Activated naive CD4-positive, alpha-beta T cell treated with anti-CD3 and anti-CD28 coated beads, Interleukin-2, amount 50 U/mL, for 24 hours (primary cell): ENCODE data around the gene RPS26.
A peak's percentile ranks its signal among the peaks of the same experiment; 100 is the strongest.

Source experiments
- H3K27ac Mint-ChIP-seq: one replicate; pipeline ENCODE4 v1.8.0; 2021; ENCODE audit warnings: mild to moderate bottlenecking, mixed read lengths
- H3K27me3 Mint-ChIP-seq: one replicate; pipeline ENCODE4 v1.8.0; 2021; ENCODE audit warnings: mixed read lengths
- H3K36me3 Mint-ChIP-seq: one replicate; pipeline ENCODE4 v1.8.0; 2021; ENCODE audit warnings: mixed read lengths
- H3K4me1 Mint-ChIP-seq: one replicate; pipeline ENCODE4 v1.8.0; 2021; ENCODE audit warnings: mixed read lengths
- H3K4me3 Mint-ChIP-seq: one replicate; pipeline ENCODE4 v1.8.0; 2021; ENCODE audit warnings: mild to moderate bottlenecking, mixed read lengths
- H3K9me3 Mint-ChIP-seq: one replicate; pipeline ENCODE4 v1.8.0; 2021; ENCODE audit warnings: mixed read lengths

RPS26 gene

DNA sequence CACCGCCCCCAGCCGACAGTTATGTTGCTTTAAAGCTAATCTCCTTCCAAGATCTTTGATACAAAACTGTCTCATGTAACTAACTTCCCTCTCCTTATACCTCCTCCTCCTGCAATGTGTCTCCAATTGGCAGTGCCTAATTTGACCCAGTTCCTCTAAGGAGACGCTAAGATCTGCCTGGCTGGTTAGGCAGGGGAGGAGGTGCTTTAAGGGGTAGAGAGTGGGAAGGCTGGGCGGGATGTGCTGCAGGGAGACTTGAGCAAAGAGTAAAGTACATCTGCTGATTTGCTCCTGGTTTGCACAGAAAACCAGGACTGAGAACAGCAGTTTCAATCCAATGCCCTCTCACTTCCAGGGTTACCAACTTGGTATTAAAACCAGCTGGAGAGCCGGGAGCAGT is 28.2 kb upstream of the RPS26 start:
- H3K4me3 Mint-ChIP-seq, result no peak overlapping the region
- H3K4me1 Mint-ChIP-seq, result peaks cover 5% of the 10 kb centered on the region
- H3K27ac Mint-ChIP-seq, result no peak overlapping the region
- H3K36me3 Mint-ChIP-seq, result peaks cover 3% of the 10 kb centered on the region
- H3K9me3 Mint-ChIP-seq, result no peaks in the 10 kb centered on the region
- H3K27me3 Mint-ChIP-seq, result no peaks in the 10 kb centered on the region

DNA sequence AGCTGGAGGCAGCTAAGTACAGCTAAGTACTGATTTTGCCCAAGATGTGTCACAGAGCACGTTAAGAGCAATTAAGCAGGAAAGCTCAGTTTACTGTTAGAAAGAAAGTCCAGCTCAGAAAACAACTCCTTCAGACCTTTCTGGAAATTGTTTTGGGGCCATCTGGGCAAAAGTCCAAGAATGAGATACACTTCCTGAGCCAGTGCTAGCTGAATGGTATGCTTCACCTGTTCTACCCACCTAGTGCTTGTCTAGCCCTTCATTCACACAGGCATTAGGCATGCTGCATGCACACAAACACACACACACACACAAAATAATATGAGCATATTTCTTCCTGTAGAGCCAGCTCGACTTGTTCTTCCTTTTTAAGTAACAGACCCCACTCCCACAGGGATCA is 27.5 kb upstream of the RPS26 start:
- Mint-ChIP-seq H3K9me3 (no peaks in the 10 kb centered on the region), H3K27me3 (no peaks in the 10 kb centered on the region), H3K36me3 (peaks cover 3% of the 10 kb centered on the region), H3K4me1 (peaks cover under 1% of the 10 kb centered on the region), H3K27ac (no peak overlapping the region), H3K4me3 (no peak overlapping the region)

DNA sequence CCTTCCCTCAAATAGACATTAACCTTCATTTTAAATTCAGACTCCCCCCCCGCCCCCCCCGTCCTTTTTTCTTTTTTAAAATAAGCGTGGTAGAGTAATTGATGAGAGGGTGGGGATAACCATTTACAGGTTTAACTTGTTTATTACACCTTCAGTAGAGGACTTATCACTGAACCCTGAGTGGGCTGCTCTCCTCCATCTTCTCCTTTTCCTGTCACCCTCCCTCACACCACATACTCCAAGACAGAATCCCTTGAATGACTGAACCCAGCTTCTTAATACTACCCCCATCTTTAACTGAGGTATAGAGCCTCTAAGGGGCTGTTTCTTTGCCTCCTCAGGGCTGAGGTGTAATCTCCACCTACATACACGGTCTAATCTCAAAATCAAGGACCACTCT is 24.5 kb upstream of the RPS26 start:
- Mint-ChIP-seq H3K4me1 (peaks cover 22% of the 10 kb centered on the region), H3K27ac (no peak overlapping the region), H3K36me3 (peaks cover 3% of the 10 kb centered on the region), H3K4me3 (no peak overlapping the region), H3K27me3 (no peaks in the 10 kb centered on the region), H3K9me3 (no peaks in the 10 kb centered on the region)

DNA sequence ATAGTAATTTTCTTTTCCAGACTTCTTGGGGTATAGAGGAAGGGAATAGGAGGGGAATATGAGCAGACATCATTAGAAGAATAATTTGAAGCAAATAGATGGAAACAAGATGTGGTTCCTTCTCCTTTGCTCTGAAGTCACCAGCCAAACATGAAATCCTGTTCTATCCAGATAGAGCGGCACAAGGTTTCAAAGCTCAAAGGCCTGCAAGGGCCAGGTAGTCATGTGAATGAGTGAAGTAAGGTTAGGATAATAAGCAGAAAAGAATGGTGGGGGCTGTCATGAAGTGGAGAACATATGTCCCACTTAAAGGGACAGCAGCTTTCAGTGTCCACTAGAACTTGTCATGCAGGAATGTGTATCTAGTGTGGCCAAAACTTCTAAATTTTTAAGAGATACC is 23.4 kb upstream of the RPS26 start:
- H3K27me3 Mint-ChIP-seq, result no peaks in the 10 kb centered on the region
- no peak overlapping the region for H3K4me3 Mint-ChIP-seq
- H3K9me3 Mint-ChIP-seq, result no peaks in the 10 kb centered on the region
- H3K27ac Mint-ChIP-seq, result no peak overlapping the region
- H3K4me1 Mint-ChIP-seq, result peaks cover 24% of the 10 kb centered on the region
- peaks cover 3% of the 10 kb centered on the region for H3K36me3 Mint-ChIP-seq

DNA sequence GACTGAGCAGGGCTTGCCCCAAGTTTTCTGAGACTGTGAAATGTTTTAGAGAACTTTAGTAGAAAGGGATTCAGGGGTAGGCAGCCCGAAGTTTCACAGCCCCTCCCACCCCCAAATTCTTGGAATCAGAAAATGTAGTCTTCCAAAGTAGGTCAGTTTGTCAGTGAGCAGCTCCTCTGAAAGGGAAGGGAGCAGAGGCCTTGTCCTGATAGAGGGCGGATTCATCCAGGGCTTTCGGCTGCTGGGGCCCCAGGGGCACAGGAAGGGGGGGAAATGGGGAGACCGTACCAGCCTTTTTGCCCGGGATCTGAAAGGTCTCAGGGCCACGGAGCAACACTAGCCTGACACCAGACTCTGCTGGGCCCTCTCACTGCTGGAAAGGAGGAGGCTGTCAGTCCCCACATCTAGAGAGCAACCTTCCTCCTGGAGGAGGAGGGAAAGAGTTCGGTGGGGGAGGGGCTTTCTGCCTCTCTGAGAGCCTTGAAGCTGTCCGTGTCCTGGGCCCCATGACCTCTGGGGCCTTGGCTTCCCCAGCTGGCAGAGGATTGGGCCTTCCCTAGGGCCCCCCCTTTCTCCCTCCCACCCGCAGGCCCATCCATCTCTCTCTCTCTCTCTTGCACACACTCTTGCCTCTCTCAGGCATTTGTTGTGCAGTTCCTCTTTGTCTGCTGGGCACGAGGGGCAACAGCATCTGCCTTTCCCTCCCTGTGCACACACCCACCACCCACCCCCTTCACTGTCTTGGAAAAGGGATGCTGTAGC is 21.1 kb upstream of the RPS26 start, which contains the start of gene IKZF4:
Gene IKZF4, plus strand, starts transcription at position 621 of the 762 bp plus-strand sequence. CDS start 451 bp downstream, outside the sequence.
- Mint-ChIP-seq H3K4me3 (peak within 1 kb of the TSS; percentile 90), H3K4me1 (peaks cover 24% of the 10 kb centered on the region), H3K36me3 (peaks cover 3% of the 10 kb centered on the region), H3K27ac (peak within 1 kb of the TSS; percentile 84), H3K9me3 (no peaks in the 10 kb centered on the region), H3K27me3 (no peaks in the 10 kb centered on the region)

DNA sequence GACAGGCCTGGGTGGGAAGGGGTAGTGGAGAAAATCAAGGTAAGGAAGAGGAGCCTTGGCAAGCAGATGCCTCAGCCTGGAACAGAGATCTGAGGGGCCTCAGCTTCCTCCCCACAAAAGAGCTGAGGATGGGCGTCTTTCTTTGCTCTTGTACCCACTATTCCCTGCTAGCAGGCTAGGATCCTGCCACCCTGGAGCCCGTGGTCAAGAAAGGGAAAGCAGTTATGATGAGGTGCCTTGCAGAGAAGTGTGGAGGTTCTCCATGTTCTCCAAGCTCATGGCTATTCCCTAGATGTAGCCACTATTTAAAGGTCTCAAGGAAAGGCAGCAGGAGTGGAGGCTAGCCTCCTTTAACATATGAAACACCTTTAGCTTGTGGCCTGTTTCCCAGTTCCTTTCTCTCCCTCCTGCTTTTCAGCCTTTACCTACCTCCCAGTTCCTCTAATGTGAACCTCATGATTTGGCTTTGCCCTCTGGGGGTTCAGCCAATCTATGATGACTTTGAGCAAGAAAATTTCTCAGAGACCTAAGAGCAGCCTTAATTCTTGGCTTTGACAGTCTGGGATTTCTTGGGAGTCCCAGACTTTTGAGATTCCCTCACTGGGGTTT is 19.7 kb upstream of the RPS26 start:
- Mint-ChIP-seq H3K36me3 (peaks cover 3% of the 10 kb centered on the region), H3K4me3 (peak overlapping the region; percentile 90), H3K27ac (peak overlapping the region; percentile 84), H3K27me3 (no peaks in the 10 kb centered on the region), H3K9me3 (no peaks in the 10 kb centered on the region), H3K4me1 (peaks cover 24% of the 10 kb centered on the region)

DNA sequence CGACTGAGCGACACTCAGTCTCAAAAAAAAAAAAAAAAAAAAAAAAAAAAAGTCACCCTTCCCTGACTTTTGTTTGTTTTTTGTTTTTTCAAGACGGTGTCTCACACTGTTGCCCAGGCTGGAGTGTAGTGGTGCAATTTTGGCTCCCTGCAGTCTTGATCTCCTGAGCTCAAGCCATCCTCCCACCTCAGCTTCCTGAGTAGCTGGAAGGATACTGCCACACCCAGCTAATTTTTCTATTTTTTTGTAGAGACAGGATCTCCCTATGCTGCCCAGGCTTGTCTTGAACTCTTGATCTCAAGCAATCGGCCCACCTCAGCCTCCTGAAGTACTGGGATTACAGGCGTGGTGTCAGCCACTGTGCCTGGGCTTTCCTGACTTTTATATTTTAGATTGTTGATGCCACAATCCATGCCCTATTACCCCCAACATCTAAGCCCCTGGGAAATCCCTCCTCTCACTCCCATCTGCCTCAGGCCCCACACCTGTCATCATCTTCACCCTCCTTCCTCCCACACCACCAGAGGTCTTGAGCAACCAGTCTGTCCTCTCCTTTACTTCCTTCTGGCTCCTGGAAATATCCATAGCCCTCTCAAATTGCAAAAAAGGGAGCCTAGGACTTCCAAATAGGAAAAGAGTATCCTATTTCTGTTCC is 13.1 kb upstream of the RPS26 start:
- Mint-ChIP-seq H3K4me3 (no peak overlapping the region), H3K27ac (peak overlapping the region; percentile 81), H3K4me1 (peaks cover 25% of the 10 kb centered on the region), H3K27me3 (no peaks in the 10 kb centered on the region), H3K9me3 (no peaks in the 10 kb centered on the region), H3K36me3 (peaks cover 14% of the 10 kb centered on the region)

DNA sequence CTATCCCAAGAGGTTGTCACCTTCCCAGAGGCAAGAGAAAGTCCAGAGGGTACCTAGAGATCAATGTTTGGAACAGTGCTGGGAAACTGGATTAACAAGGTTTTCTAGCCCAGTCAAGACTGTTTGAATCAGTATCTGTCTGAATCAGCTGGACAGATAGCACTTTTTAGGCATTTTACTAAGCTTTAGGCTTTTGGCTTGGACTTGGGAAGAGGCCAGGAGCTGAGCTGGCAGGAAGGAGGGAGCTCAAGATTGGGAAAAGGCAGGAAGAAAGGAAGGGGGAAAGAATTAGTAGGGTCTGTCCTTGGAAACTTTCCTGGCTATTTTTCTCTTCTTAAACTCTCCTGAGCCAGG is 12.6 kb upstream of the RPS26 start:
- Mint-ChIP-seq H3K27ac (peak overlapping the region; percentile 81), H3K36me3 (peaks cover 14% of the 10 kb centered on the region), H3K9me3 (no peaks in the 10 kb centered on the region), H3K4me3 (no peak overlapping the region), H3K4me1 (peaks cover 25% of the 10 kb centered on the region), H3K27me3 (no peaks in the 10 kb centered on the region)

DNA sequence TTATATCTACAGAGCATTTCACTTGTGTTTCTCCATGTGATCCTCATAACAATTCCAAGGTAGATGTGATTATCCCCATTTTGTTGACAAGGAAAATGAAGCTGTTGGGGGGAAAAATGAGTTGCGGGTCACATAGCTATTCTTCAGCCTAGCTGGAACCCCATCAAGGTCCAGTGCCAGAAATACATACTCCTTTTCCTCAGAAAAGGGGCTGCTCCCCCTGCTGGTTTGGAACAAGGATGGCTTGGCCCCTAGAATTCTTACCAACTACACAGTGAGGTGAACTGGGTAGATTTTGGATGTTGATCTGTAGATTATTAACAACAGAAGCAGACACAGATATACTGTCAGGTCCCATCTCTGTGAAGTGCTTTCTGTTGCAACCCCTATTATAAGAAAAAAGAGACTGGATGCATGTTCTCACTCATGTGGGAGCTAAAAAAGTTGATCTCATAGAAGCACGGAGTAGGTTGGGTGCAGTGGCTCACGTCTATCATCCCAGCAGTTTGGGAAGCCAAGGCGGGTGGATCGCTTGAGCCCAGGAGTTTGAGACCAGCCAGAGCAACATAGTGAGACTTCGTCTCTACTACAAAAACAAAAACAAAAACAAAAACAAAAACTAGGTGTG is 11.9 kb upstream of the RPS26 start:
- peak overlapping the region; percentile 19 for H3K27ac Mint-ChIP-seq

DNA sequence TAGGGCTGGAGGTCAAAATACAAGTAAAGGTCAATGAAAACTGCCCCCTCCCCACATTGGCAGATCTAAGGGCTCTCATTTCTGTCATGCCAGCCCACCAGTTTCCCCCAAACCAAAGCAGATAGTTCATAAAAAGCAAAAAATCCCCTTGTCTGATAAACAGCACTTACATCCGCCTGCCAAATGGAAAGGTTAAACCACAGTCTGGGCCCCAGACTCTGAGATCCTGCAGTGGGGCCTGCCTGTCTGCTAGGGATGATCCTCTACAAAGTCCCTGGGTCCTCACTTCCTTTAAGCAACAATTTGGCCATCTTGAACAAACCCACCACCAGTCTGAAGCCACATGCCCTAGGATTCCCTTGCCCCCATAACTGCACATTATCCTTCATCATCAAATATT is 9.7 kb upstream of the RPS26 start:
- Mint-ChIP-seq H3K9me3 (no peaks in the 10 kb centered on the region), H3K36me3 (peaks cover 20% of the 10 kb centered on the region), H3K4me1 (peaks cover 25% of the 10 kb centered on the region), H3K27me3 (no peaks in the 10 kb centered on the region), H3K27ac (peak overlapping the region; percentile 95), H3K4me3 (peak overlapping the region; percentile 47)

More for the DNA sequence above, 11.9 kb upstream of the RPS26 start:
- Mint-ChIP-seq H3K4me1 (peaks cover 25% of the 10 kb centered on the region), H3K4me3 (no peak overlapping the region), H3K27me3 (no peaks in the 10 kb centered on the region), H3K36me3 (peaks cover 16% of the 10 kb centered on the region), H3K9me3 (no peaks in the 10 kb centered on the region)

DNA sequence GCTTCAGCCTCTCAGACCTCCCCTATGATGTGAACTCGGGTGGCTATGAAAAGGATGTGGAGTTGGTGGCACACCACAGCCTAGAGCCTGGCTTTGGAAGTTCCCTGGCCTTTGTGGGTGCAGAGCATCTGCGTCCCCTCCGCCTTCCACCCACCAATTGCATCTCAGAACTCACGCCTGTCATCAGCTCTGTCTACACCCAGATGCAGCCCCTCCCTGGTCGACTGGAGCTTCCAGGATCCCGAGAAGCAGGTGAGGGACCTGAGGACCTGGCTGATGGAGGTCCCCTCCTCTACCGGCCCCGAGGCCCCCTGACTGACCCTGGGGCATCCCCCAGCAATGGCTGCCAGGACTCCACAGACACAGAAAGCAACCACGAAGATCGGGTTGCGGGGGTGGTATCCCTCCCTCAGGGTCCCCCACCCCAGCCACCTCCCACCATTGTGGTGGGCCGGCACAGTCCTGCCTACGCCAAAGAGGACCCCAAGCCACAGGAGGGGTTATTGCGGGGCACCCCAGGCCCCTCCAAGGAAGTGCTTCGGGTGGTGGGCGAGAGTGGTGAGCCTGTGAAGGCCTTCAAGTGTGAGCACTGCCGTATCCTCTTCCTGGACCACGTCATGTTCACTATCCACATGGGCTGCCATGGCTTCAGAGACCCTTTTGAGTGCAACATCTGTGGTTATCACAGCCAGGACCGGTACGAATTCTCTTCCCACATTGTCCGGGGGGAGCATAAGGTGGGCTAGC is 7.0 kb upstream of the RPS26 start:
- peaks cover 15% of the 10 kb centered on the region for H3K4me1 Mint-ChIP-seq
- peak overlapping the region; percentile 73 for H3K27ac Mint-ChIP-seq
- peaks cover 18% of the 10 kb centered on the region for H3K36me3 Mint-ChIP-seq
- H3K9me3 Mint-ChIP-seq, result no peaks in the 10 kb centered on the region
- no peaks in the 10 kb centered on the region for H3K27me3 Mint-ChIP-seq
- H3K4me3 Mint-ChIP-seq, result no peak overlapping the region

DNA sequence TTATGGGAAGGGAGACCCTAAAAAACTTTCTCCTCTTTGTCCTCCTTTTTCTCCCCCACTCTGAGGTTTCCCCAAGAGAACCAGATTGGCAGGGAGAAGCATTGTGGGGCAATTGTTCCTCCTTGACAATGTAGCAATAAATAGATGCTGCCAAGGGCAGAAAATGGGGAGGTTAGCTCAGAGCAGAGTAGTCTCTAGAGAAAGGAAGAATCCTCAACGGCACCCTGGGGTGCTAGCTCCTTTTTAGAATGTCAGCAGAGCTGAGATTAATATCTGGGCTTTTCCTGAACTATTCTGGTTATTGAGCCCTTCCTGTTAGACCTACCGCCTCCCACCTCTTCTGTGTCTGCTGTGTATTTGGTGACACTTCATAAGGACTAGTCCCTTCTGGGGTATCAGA is 4.6 kb upstream of the RPS26 start:
- peak overlapping the region; percentile 67 for H3K27ac Mint-ChIP-seq
- peaks cover 13% of the 10 kb centered on the region for H3K36me3 Mint-ChIP-seq
- H3K9me3 Mint-ChIP-seq, result no peaks in the 10 kb centered on the region
- no peaks in the 10 kb centered on the region for H3K27me3 Mint-ChIP-seq
- H3K4me3 Mint-ChIP-seq, result no peak overlapping the region
- peaks cover 20% of the 10 kb centered on the region for H3K4me1 Mint-ChIP-seq

DNA sequence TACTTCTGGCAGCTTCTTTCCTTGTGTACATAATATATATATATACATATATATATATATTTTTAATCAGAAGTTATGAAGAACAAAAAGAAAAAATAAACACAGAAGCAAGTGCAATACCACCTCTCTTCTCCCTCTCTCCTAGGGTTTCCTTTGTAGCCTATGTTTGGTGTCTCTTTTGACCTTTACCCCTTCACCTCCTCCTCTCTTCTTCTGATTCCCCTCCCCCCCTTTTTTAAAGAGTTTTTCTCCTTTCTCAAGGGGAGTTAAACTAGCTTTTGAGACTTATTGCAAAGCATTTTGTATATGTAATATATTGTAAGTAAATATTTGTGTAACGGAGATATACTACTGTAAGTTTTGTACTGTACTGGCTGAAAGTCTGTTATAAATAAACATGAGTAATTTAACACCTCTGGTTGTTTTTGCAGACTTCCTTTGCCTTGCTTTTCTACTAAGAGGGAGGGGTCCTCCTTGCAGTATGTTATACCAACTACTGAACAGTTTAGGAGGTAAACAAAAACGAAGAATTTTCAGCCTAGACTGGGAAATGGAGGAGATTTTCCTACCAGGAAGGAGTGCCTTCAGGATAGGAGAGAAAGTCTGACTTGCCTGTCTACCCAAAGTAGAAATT is 3.6 kb upstream of the RPS26 start:
- H3K27me3 Mint-ChIP-seq, result no peaks in the 10 kb centered on the region
- H3K9me3 Mint-ChIP-seq, result no peaks in the 10 kb centered on the region
- H3K27ac Mint-ChIP-seq, result no peak overlapping the region
- H3K36me3 Mint-ChIP-seq, result peaks cover 16% of the 10 kb centered on the region
- H3K4me1 Mint-ChIP-seq, result peaks cover 23% of the 10 kb centered on the region
- no peak overlapping the region for H3K4me3 Mint-ChIP-seq

DNA sequence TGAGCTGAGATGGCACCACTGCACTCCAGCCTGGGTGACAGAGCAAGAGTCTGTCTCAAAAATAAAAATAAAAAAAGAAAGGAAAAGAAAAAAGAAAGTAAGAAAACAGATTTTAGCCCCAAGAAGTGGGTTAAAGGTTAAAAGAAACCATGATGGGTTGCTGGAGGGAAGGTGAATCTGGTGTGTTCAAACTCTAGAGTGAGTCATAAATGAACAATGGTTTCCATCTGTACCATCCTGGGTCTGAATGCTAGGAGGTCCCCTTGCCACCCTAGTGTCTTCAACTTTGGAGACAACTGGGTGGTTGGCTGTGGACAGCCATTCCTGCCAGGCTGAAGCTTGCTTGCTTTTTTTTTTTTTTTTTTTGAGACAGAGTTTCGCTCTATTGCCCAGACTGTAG is 1.6 kb upstream of the RPS26 start:
- Mint-ChIP-seq H3K9me3 (no peaks in the 10 kb centered on the region), H3K4me3 (peak overlapping the region; percentile 100), H3K36me3 (peaks cover 22% of the 10 kb centered on the region), H3K27ac (peak overlapping the region; percentile 77), H3K4me1 (peaks cover 36% of the 10 kb centered on the region), H3K27me3 (no peaks in the 10 kb centered on the region)
